GM18519 (cell line): ENCODE results near the gene SORL1.
A peak's percentile ranks its signal among the peaks of the same experiment; 100 is the strongest.

ENCODE experiments used
- ATAC-seq: cut with Tn5 transposase; IDR thresholded peaks from one replicate; pipeline ENCODE4 v1.9.1; 2021; ENCODE audit warnings: mild to moderate bottlenecking, moderate library complexity; ENCODE audit not compliant: unreplicated experiment, low FRiP score

The SORL1 gene

GRCh38 chr11:121452609-121453150 is 566 bp downstream of the SORL1 start, which contains the start of gene SORL1-AS1:
SORL1-AS1 (minus strand) TSS chr11:121452967.
- no peak for ATAC-seq

GRCh38 chr11:121453589-121454299 is 1.6 kb downstream of the SORL1 start:
- no peak for ATAC-seq

- ATAC-seq, result no peak
Measured at GRCh38 chr11:121455115-121455514, 3.0 kb downstream of the SORL1 start.

- no peak for ATAC-seq
Measured at GRCh38 chr11:121456151-121456550, 4.0 kb downstream of the SORL1 start.

- no peak for ATAC-seq
Measured at GRCh38 chr11:121456816-121457431, 4.8 kb downstream of the SORL1 start.

GRCh38 chr11:121458551-121458950 is 6.4 kb downstream of the SORL1 start:
- no peak for ATAC-seq

- no peak for ATAC-seq
Measured at GRCh38 chr11:121459413-121460017, 7.4 kb downstream of the SORL1 start.

DNA sequence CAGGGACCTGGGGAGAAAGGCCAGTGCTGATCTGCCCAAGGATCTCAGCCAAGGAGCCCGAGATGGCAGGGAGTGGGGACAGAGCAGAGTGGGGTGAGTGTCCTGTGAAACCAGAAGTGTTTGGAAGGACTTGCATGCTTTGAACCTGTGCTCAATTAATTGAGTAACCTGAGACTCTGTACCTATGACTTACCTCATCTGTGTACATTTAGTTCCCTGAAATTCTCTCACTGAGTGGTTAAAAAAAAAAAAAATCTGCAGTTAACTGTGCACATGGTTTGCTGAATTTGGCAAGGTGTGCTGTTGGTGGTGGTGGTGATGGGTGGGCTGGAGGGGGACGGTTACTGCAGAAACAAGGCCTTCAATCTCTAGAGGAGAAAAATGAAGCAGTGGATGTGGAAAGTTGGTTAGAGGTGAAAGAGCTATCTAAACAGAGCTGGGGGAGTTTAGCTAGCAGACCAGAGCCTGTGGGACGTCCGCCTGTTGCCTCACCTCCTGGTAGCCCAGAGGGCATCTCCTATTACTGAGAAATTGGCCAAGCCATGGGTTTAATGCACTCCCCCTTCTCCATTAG is 8.9 kb downstream of the SORL1 start:
- ATAC-seq, result no peak

DNA sequence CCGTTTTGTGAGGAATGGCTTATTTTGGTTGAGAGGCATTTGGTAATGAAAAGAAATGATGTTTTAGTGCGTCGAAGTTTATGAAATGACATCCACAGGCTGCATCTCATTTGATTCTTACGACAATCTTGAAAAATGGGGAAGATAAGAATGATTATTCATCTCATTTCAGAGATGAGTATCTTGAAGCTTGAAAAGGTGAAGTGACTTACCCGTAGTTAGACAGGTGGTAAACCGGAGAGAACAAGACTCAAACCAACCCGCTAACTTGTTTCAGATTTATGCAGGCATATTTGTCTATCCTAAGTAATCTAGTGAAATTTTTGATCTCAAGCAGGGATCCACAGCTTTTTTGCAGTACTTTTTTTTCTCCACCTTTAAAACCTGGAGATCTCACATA is 9.7 kb downstream of the SORL1 start:
- no peak for ATAC-seq

DNA sequence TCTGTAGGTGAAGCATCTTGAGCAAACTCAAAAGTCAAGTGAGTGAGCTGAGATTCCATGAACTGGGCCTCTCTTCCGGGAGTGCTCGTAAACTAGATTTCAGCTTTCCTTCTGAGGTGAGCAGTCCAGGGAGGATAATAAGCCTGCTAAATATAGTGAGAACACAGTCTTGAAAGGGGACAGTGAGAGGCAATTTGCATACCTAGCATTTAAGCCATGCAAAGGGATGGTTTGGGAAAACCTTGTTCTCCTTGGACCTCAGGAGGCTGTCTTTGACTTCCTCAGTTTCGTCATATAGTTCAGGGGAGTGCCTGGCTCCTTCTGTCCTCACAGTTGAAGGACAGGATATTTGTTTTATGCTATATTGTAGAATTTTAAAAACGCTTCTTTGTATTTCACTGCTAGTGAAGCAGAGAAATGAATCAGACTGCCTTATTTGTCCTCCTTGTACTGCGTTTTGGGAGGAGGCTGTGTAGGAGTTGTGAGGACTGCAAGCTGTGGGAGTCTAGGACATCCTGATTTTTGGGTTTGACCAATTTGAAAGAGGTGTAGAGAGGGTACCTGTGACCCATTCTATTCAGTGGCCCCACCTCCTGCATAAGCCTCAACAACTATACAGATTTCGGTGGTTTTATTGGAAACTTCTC is 11.7 kb downstream of the SORL1 start:
- no peak for ATAC-seq

DNA sequence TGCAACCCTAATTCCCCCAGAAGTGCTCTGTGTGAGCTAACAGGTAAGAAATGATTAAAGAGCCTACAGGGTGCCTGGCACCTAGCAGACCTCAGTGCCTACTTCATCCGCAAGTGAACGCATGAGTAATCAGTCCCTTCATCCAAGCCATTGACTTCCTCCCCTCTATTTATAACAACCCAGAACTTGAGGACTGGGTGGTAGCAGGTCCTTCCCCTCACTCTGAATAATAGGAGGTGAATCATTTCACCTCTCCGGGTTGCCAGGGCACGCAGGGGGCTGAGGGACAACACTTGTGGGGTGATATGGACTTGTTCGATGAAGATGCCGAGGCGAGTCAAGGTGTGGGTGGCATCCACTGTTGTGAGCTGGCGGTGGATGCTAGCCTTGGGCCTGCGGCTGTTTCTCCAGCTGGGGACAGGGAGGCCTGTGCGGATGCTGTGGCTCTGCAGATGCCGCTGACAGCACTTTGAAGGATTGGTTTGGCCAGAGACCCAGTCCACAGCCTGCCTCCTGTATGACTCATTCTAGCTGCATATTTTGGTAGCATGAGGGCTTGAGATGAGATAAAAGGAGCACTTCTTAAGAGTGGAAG is 12.3 kb downstream of the SORL1 start:
- ATAC-seq, result peak; percentile 28

DNA sequence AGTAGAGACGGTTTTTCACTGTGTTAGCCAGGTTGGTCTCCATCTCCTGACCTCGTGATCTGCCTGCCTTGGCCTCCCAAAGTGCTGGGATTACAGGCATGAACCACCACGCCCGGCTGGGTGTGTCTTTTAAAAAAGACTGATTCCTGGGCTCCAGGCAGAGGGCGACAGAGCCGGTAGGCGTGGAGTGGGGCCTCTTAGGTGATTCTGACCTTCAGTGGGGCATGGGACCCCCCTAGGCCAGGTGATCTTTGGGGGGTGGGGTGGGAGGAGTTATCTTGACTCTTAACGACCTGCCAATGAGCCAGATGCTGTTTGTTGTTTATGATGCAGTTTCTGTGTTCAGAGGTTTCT is 13.6 kb downstream of the SORL1 start:
- ATAC-seq, result no peak

DNA sequence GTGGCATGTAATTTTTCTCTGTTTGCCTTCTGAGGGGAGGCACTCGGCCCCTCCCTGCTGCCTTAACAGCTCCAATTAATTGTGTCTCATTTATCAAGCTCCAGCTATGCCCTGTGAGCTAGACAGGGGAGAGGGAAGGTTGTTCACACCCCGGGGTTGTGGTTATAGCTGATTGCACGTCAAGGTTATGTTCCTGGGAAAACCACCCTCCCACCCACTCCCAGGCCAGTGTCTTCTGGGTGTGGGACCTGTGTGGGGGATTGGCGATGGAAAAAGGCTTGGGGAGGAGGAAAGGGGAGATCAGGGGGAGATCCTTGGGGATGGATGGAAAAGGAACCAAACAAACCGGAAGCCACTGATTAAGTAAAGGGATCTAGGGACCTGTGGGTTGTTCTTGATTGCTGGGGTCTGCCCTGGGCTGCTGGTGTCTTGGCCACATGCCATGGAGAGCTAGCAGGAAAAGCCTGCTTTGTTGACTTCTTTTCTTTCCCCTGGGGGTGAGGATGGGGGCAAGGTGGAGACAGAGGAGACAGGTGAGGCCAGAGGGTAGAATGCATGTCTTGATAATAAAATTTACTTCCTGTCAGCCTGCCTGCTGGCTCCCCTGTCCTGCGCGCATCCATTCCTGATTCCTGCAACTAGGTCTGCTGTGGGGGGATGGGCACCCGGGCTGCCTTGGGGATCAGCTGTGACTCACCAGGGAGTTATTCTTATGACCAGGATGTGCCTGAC is 14.1 kb downstream of the SORL1 start:
- no peak for ATAC-seq

GRCh38 chr11:121467471-121467870 is 15.4 kb downstream of the SORL1 start:
- no peak for ATAC-seq

DNA sequence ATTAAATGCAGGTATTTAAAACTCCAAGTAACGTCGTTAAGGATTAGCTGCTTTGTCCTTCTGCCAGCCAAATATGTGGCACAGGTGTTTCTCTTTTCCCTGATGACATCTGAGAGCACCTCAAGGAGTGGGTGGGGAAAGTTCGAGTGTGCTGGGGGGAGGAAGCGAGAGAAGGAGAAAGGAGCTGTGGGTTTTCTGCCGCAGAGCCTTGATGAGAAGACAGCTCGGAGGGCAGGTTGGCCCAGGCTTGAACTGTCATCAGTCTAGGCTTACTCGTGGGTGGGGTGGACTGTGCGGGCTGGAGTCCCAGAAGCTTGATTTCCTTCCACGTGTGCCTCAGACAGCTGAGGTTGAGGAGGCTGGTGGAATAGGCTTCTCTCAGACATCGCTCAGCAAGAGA is 15.9 kb downstream of the SORL1 start:
- peak; percentile 50 for ATAC-seq

GRCh38 chr11:121469910-121470309 is 17.8 kb downstream of the SORL1 start:
- ATAC-seq, result no peak

- ATAC-seq, result no peak
Measured at GRCh38 chr11:121471167-121471566, 19.1 kb downstream of the SORL1 start.

DNA sequence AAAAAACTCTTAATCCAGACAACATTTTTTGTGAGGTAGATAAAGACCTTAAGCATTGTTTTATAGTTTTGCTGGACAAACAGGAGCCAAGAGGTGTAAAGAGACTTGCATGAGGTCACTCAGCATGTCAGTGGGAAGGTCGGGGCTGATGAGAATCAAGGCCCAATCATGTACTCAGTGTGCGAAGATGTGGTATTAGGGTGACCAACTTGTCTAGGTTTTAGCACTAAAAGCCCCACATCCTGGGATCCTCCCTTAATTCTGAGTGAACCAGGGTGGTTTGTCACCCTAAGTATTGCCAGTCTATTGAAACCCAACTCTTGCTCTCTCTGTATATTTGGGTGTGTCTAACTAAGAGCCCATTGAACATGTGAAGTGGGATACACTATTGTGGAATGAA is 20.2 kb downstream of the SORL1 start:
- ATAC-seq, result no peak

DNA sequence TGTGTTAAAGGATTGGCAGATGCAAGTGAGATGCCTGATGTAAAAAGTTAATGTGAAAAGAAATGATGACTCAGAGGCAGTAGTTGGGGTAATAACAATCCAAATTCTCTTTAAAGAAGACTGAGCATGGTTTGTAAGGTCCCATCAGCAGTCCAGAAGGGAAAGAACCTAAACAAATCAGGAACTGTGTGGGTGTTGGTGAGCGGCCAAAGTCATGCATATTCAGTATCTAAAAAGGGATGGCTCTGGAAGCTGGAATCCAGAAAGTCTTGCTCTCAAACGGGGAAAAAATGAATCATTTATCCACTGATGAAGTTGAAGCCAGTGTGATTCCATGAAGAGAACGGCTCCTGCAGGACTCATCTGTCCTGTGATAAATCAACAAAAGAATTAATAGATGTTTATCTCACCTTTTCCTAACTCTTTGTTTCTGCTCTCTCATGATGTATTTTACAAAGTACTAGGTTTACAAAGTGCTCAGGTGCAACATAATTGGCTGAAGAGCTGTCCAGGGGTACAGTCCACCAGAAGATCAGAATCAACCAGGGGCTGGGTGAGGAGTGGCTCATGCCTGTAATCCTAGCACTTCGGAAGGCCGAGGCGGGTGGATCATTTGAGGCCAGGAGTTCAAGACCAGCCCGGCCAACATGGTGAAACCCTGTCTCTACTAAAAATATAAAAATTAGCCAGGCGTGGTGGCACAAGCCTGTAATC is 21.1 kb downstream of the SORL1 start:
- ATAC-seq, result no peak
